ENCODE results near the gene COL5A1.
"Not testable (repeated sequence)": the region's sequence is repeated elsewhere in the genome, so short reads cannot be mapped to it uniquely, and the experiment has no call there.

Gene COL5A1

GRCh38 chr9:134712243-134712642 is 70.6 kb downstream of the COL5A1 start:
- TF ChIP-seq RARB (CRISPR knock-in tag; IDR thresholded peaks at IDR 0.05) = no peak
- TF ChIP-seq ZC3H10 (CRISPR knock-in tag; IDR thresholded peaks at IDR 0.05) = no peak
- no peak for ATAC-seq

- no peak for ATAC-seq
- TF ChIP-seq ZFP3 (CRISPR knock-in tag; IDR thresholded peaks at IDR 0.05) = no peak
- TF ChIP-seq PPARA (CRISPR knock-in tag; IDR thresholded peaks at IDR 0.05; ENCODE audit: borderline replicate concordance) = no peak
- no peak for TF ChIP-seq ARNTL (CRISPR knock-in tag; IDR thresholded peaks at IDR 0.05; ENCODE audit: borderline replicate concordance, low read depth)
- no peak for TF ChIP-seq ZNF565 (CRISPR knock-in tag; conservative IDR thresholded peaks at IDR 0.05; ENCODE audit: low read depth)
- no peak for TF ChIP-seq TSHZ2 (CRISPR knock-in tag; IDR thresholded peaks at IDR 0.05)
- no peak for TF ChIP-seq ZC3H10 (CRISPR knock-in tag; IDR thresholded peaks at IDR 0.05)
- no peak for TF ChIP-seq PATZ1 (CRISPR knock-in tag; IDR thresholded peaks at IDR 0.05; ENCODE audit: borderline replicate concordance)
- no peak for TF ChIP-seq OSR1 (CRISPR knock-in tag; IDR thresholded peaks at IDR 0.05)
- TF ChIP-seq GLIS3 (CRISPR knock-in tag; IDR thresholded peaks at IDR 0.05) = no peak
- TF ChIP-seq BACH2 (CRISPR knock-in tag; IDR thresholded peaks at IDR 0.05; ENCODE audit: borderline replicate concordance) = no peak
- no peak for TF ChIP-seq CSRNP3 (CRISPR knock-in tag; IDR thresholded peaks at IDR 0.05)
- TF ChIP-seq ZNF70 (CRISPR knock-in tag; IDR thresholded peaks at IDR 0.05) = no peak
- TF ChIP-seq RARB (CRISPR knock-in tag; IDR thresholded peaks at IDR 0.05) = no peak
- TF ChIP-seq CREB5 (CRISPR knock-in tag; IDR thresholded peaks at IDR 0.05; ENCODE audit: low read depth) = no peak
- TF ChIP-seq SNAI2 (CRISPR knock-in tag; IDR thresholded peaks at IDR 0.05) = no peak
These were observed 71.3 kb downstream of the COL5A1 start for GRCh38 chr9:134712926-134713325.

- not testable (repeated sequence) for ATAC-seq
These were observed 73.9 kb downstream of the COL5A1 start for GRCh38 chr9:134715536-134715935.

GRCh38 chr9:134716067-134716466 is 74.5 kb downstream of the COL5A1 start:
- peak; percentile 23; the same call in 2 of the 3 replicates for ATAC-seq
- TF ChIP-seq POU6F1 (CRISPR knock-in tag; IDR thresholded peaks at IDR 0.05; ENCODE audit: borderline replicate concordance, low read depth) = no peak
- TF ChIP-seq ZFP3 (CRISPR knock-in tag; IDR thresholded peaks at IDR 0.05) = no peak
- TF ChIP-seq SNAI2 (CRISPR knock-in tag; IDR thresholded peaks at IDR 0.05) = no peak
- TF ChIP-seq PPARA (CRISPR knock-in tag; IDR thresholded peaks at IDR 0.05; ENCODE audit: borderline replicate concordance) = no peak
- no peak for TF ChIP-seq TSHZ2 (CRISPR knock-in tag; IDR thresholded peaks at IDR 0.05)
- TF ChIP-seq ISL1 (CRISPR knock-in tag; IDR thresholded peaks at IDR 0.05) = no peak
- no peak for TF ChIP-seq ESRRG (CRISPR knock-in tag; IDR thresholded peaks at IDR 0.05)
- no peak for TF ChIP-seq TOX (CRISPR knock-in tag; IDR thresholded peaks at IDR 0.05; ENCODE audit: borderline replicate concordance)
- no peak for TF ChIP-seq CREB5 (CRISPR knock-in tag; IDR thresholded peaks at IDR 0.05; ENCODE audit: low read depth)
- TF ChIP-seq ZNF8 (CRISPR knock-in tag; IDR thresholded peaks at IDR 0.05) = no peak
- TF ChIP-seq ZNF565 (CRISPR knock-in tag; conservative IDR thresholded peaks at IDR 0.05; ENCODE audit: low read depth) = no peak
- no peak for TF ChIP-seq RARB (CRISPR knock-in tag; IDR thresholded peaks at IDR 0.05)
- TF ChIP-seq ZC3H10 (CRISPR knock-in tag; IDR thresholded peaks at IDR 0.05) = no peak

Measured in SK-N-SH treated with all-trans-retinoic acid at 6 μM for 48 hours (cell line).